Motor neuron (in vitro differentiated cells): Measurements from ENCODE around the gene DTX3. TPM values are rescaled to one million over a fixed set of nuclear protein-coding genes. Genes with fewer than 3 reads are reported as not detected.
"Not testable (repeated sequence)": the region's sequence is repeated elsewhere in the genome, so short reads cannot be mapped to it uniquely, and the experiment has no call there.

Experiments
- ATAC-seq, 8 experiments: fragments of 200-7000 bp; cut with Tn5 transposase; replicated peaks in 6 of 8; 2 replicates each; pipeline ENCODE4 v1.8.0; 2021; ENCODE audit warnings: mild to moderate bottlenecking in 8 of 8, moderate library complexity in 8 of 8
- H3K27ac ChIP-seq, 2 donors: fragments of 250-450 bp; sonication (Bioruptor Pico); 2 replicates each; pipeline ENCODE4 v1.9.0; 2021; ENCODE audit warnings: antibody characterized with exemption in 2 of 2, mild to moderate bottlenecking in 2 of 2, moderate library complexity in 1 of 2
- H3K4me1 ChIP-seq, 2 donors: fragments of 250-450 bp; sonication (Bioruptor Pico); replicated peaks in 1 of 2; 2 replicates each; pipeline ENCODE4 v1.6.1; 2021; ENCODE audit warnings: antibody characterized with exemption in 2 of 2, mild to moderate bottlenecking in 2 of 2, moderate library complexity in 1 of 2
- H3K4me3 ChIP-seq, 5 donors: fragments of 250-450 bp; sonication (Bioruptor Pico); 2 replicates each; pipeline ENCODE4 v1.9.0; 2021; ENCODE audit warnings: antibody characterized with exemption in 5 of 5, mild to moderate bottlenecking in 5 of 5, moderate library complexity in 4 of 5
- WGBS, 10 experiments: fragments of 450-650 bp; shearing (Covaris generic); methylation state at CpG; one replicate each; pipeline ENCODE4 v1.0.0; 2022; 5-methylcytosine and 5-hydroxymethylcytosine counted together
- in situ Hi-C, 9 experiments: fragments of 400-800 bp; cut with MboI; loops; one replicate each; pipeline ENCODE4 v1.15.0; 2021; ENCODE audit warnings: low sequenced_read_pairs in 9 of 9, low pct_unique_long_range_greater_than_20kb in 2 of 9; ENCODE audit not compliant: unreplicated experiment in 9 of 9
- total RNA-seq, 8 experiments: library from RNA; unstranded; fragments of 300-600 nt; gene quantifications; 2 replicates each; pipeline versions ENCODE4 v1.2.3 to v1.2.4, GENCODE V29; 2022

The DTX3 gene
- 10 to 100 TPM in 7 of 8 experiments, 1 to 10 TPM in 1; 2.8 to 79.9 (median 62.7) TPM for total RNA-seq

DNA sequence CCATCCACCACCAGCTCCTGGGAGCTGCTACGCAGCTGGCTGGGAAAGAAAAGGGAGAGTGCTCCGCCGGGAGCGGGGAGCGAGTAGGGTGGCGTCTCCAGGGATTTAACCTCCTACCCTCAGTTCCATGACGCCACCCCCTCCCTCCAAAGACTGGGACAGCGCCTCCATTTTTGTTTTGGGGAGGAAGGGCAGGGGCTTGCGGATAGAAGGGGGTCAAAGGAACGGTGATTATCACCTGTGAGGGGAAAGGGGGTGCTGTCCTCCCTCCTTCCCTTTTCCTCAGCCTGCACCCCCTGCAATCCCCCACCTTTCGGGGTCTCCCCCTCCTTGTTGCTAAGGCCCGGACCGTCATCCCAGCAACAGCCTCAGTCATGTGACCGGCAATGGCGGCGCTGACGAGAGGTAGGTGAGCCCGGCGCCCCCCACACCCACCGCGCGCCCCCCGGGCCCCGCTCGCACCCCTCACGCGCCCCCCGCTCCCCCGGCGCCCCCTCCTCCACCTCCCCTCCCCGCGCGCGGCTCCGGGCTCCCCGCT, at the start of gene DTX3:
DTX3 (plus strand) TSS at position 371 of the 538 bp plus-strand sequence. CDS start 1,694 bp downstream, outside the sequence.
- in situ Hi-C loops: no loop called here
- Histone ChIP-seq H3K4me1 (peaks cover 17 to 21% of the 10 kb centered on the region in 2 donors), H3K4me3 (peak within 1 kb of the TSS; percentile 61 to 93 (median 80)), H3K27ac (peak within 1 kb of the TSS; percentile 83 to 90)
- WGBS, 10 experiments: 0% methylated on average over 1 to 12 of the region's 36 CpGs; no CpG with 5 or more reads in 8 of the 10 experiments
- ATAC-seq: peak; percentile 35 to 84 (median 74)

GRCh38 chr12:57554897-57555296, 49.7 kb upstream of the DTX3 start:
- ATAC-seq: no peak
- WGBS, 10 experiments: 100% methylated on average over 1 of the region's 1 CpG; no CpG with 5 or more reads in 7 of the 10 experiments
- peaks cover 35 to 36% of the 10 kb centered on the region in 2 donors for H3K4me1 ChIP-seq
- H3K4me3 ChIP-seq: no peak overlapping the region
- in situ Hi-C loops: no loop called here
- no peak overlapping the region for H3K27ac ChIP-seq

DNA sequence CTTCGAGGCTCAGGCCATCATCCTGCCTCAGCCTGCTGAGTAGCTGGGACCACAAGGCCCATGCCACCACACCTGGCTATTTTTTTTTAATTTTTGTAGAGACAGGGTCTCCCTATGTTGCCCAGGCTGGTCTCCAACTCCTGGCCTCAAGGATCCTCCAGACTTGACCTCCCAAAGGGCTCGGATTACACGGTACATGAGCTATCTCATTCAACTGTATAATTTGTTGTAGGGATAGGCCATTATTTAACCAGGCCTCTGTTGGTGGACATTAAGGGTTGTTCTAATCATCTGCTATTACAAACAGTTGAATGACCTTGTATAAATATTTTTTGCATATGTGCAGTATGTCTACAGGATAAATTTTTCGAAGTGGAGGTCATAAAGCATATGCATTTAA, 45.8 kb upstream of the DTX3 start:
- no peak for ATAC-seq
- in situ Hi-C loops: no loop called here
- 0 to 92% (median 81%) methylated on average over 1 to 4 of the region's 4 CpGs; no CpG with 5 or more reads in 1 of the 10 experiments for WGBS, 10 experiments
- H3K4me1 ChIP-seq: peaks cover 8 to 15% of the 10 kb centered on the region in 2 donors
- no peak overlapping the region for H3K4me3 ChIP-seq
- H3K27ac ChIP-seq: no peak overlapping the region

DNA sequence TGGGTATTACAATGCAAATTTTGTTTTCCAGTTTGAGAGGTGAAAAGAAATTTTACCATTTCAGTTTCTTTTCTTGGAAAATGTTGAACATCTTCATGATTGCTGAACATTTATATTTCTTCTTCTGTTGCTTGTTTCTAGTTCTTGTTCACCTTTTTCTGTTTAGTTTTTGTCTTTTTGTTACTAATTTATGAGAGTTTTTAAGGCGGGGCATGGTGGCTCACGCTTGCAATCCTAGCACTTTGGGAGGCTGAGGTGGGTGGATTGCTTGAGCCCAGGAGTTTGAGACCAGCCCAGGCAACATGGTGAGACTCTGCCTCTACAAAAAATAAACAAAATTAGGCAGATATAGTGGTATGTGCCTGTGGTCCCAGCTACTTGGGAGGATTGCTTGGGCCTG, 44.1 kb upstream of the DTX3 start:
- WGBS, 10 experiments: 48 to 100% (median 86%) methylated on average over 1 to 2 of the region's 2 CpGs; no CpG with 5 or more reads in 4 of the 10 experiments
- in situ Hi-C loops: no loop called here
- Histone ChIP-seq H3K27ac (no peak overlapping the region), H3K4me1 (peaks cover 6 to 8% of the 10 kb centered on the region in 2 donors), H3K4me3 (no peak overlapping the region)
- ATAC-seq: peak in 1 of 8 experiments; percentile 22

DNA sequence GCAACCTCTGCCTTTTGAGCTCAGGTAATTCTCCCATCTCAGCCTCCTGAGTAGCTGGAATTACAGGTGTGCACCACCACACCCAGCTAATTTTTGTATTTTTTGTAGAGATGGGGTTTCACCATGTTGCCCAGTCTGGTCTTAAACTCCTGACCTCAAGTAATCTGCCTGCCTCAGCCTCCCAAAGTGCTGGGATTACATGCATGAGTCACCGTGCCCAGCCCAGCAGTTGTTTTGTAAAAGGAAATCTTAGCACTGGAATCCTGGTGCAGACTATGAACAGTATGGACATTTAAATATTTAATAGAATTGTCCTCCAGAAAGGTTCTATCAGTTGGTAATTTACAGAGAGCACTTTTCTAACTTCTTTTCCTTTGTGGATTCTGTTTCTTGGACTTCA, 43.5 kb upstream of the DTX3 start:
- WGBS, 10 experiments: 0 to 75% (median 13%) methylated on average over 1 of the region's 1 CpG; no CpG with 5 or more reads in 5 of the 10 experiments
- H3K27ac ChIP-seq, H3K4me3 ChIP-seq, in situ Hi-C loops, H3K4me1 ChIP-seq: not testable (repeated sequence)
- ATAC-seq: peak in 3 of 8 experiments; percentile 66 to 93 (median 88)

DNA sequence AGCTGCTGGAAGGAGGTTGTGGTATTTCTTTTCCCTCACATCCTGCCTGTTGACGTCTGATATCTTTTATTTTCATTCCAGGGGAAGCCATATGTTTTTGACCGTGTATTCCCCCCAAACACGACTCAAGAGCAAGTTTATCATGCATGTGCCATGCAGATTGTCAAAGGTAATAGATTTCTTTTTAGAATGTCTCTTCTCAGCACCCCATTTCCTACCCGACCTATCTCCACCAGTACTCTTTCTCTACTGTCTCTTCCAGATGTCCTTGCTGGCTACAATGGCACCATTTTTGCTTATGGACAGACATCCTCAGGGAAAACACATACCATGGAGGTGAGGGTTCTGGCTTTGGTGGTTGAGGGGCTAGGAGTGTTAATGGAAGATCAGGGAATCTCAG, 41.3 kb upstream of the DTX3 start:
- no peak for ATAC-seq
- Histone ChIP-seq H3K27ac (no peak overlapping the region), H3K4me3 (no peak overlapping the region), H3K4me1 (no peaks in the 10 kb centered on the region)
- in situ Hi-C loops: no loop called here
- WGBS, 10 experiments: 0 to 92% (median 57%) methylated on average over 1 to 4 of the region's 4 CpGs; no CpG with 5 or more reads in 1 of the 10 experiments

DNA sequence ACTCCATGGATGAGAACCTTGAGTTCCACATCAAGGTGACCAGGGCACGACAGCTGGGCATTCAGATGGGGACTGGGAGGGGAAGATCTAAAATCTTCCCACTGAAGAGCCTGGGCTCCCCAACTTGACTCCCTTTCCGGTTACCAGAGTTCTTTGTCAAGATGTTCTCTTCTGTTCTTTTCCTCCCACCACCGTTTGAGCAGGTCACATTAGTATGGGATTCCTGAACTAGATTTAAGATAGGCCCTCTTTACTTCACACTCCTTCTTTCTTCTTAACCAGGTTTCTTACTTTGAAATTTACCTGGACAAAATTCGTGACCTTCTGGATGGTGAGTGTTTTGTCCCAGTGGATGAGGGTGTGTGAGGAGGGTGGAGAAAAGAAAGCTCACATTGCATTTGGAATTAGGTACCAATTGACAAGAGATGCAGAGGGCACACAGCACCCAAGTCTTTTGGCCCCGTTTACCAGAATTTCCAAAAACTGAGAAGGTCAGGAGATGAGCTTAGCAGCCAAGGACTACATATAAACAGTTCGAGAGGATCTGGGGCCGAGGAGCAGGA, 40.4 kb upstream of the DTX3 start:
- in situ Hi-C loops: no loop called here
- H3K27ac ChIP-seq: no peak overlapping the region
- 60 to 92% (median 80%) methylated on average over 2 to 7 of the region's 7 CpGs; no CpG with 5 or more reads in 1 of the 10 experiments for WGBS, 10 experiments
- no peak for ATAC-seq
- no peak overlapping the region for H3K4me3 ChIP-seq
- H3K4me1 ChIP-seq: no peaks in the 10 kb centered on the region

GRCh38 chr12:57568838-57569237, 35.8 kb upstream of the DTX3 start:
- Histone ChIP-seq H3K27ac (no peak overlapping the region), H3K4me3 (no peak overlapping the region), H3K4me1 (no peaks in the 10 kb centered on the region)
- no peak for ATAC-seq
- in situ Hi-C loops: no loop called here
- 0 to 93% (median 82%) methylated on average over 1 to 5 of the region's 6 CpGs; no CpG with 5 or more reads in 2 of the 10 experiments for WGBS, 10 experiments

DNA sequence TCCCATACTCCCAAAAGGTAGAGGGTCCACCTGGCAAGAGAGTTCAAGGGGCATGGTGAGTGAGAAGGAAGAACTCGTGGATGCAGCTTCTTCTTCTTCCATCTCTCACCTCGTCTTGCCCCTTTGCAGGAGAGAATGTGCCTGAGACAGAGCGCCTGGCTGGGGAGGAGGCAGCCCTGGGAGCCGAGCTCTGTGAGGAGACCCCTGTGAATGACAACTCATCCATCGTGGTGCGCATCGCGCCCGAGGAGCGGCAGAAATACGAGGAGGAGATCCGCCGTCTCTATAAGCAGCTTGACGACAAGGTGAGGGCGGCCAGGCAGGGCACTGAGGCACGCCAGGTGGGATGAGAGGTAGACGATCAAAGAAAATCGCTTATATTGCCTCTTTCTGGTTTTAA, 34.8 kb upstream of the DTX3 start:
- 36 to 100% (median 83%) methylated on average over 1 to 11 of the region's 18 CpGs; no CpG with 5 or more reads in 2 of the 10 experiments for WGBS, 10 experiments
- no peak overlapping the region for H3K27ac ChIP-seq
- no peak overlapping the region for H3K4me3 ChIP-seq
- no peaks in the 10 kb centered on the region for H3K4me1 ChIP-seq
- no peak for ATAC-seq
- in situ Hi-C loops: no loop called here

DNA sequence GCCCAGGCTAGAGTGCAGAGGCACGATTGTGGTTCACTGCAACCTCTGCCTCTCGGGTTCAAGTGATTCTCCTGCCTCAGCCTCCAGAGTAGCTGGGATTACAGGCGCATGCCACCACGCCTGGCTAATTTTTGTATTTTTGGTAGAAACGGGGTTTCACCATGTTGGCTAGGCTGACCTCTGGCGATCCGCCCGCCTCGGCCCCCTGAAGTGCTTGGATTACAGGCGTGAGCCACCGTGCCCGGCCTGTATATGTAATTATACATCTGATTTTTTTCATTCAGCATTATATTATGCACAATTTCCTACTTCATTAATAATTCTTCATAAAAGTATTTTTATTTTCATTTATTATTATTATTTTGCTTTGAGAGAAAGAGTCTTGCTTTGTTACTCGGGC, 34.2 kb upstream of the DTX3 start:
- in situ Hi-C loops, H3K4me3 ChIP-seq, ATAC-seq, H3K27ac ChIP-seq, H3K4me1 ChIP-seq: not testable (repeated sequence)
- 14 to 93% (median 67%) methylated on average over 1 to 9 of the region's 13 CpGs; no CpG with 5 or more reads in 1 of the 10 experiments for WGBS, 10 experiments

- no peak for ATAC-seq
- no peaks in the 10 kb centered on the region for H3K4me1 ChIP-seq
- in situ Hi-C loops: no loop called here
- 0 to 100% (median 82%) methylated on average over 1 to 8 of the region's 12 CpGs; no CpG with 5 or more reads in 3 of the 10 experiments for WGBS, 10 experiments
- H3K4me3 ChIP-seq: no peak overlapping the region
- H3K27ac ChIP-seq: no peak overlapping the region
Observed at GRCh38 chr12:57571926-57572762, 32.5 kb upstream of the DTX3 start.

DNA sequence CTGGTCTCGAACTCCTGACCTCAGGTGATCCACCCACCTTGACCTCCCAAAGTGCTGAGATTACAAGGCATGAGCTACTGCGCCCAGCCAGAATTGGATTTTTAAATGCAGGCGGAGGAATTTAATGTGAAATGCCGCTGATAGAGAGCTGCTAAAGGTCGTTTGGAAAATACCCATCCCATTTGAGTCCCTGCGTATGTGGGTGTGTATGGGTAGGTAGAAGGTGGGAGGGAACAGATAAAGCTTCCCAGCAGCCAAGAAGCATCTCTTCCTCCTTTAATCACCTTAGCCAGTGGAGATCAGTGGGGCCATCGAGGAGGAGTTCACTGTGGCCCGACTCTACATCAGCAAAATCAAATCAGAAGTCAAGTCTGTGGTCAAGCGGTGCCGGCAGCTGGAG, 29.8 kb upstream of the DTX3 start:
- no peak for ATAC-seq
- in situ Hi-C loops: no loop called here
- Histone ChIP-seq H3K4me1 (no peaks in the 10 kb centered on the region), H3K27ac (no peak overlapping the region), H3K4me3 (no peak overlapping the region)
- 33 to 100% (median 85%) methylated on average over 1 to 8 of the region's 10 CpGs; no CpG with 5 or more reads in 2 of the 10 experiments for WGBS, 10 experiments
